ENCODE measurements around the gene AHRR.

GRCh38 chr5:423233-423565, 101.7 kb downstream of the AHRR start:
- TF ChIP-seq CTCF (IDR thresholded peaks at IDR 0.05) (no peak), POLR2A (IDR thresholded peaks at IDR 0.05) (no peak)
